GM12878 (cell line): ENCODE results near the gene NEK8. TPM values are rescaled to one million over a fixed set of nuclear protein-coding genes. Genes with fewer than 3 reads are reported as not detected.
A peak's percentile ranks its signal among the peaks of the same experiment; 100 is the strongest.

Experiments
- ATAC-seq: fragments of 200-7000 bp; cut with Tn5 transposase; 3 replicates; pipeline ENCODE4 v1.9.1; 2020; ENCODE audit warnings: mild to moderate bottlenecking, moderate library complexity
- BruUV-seq: library from RNA; stranded (reverse); fragments of 400-500 nt; replicated peaks from 2 replicates; lab custom pipeline; 2021; lab: Mats Ljungman, UMichigan
- CTCF ChIA-PET: fragments of 300-600 bp; sonication (Branson Sonifier 250); formaldehyde crosslinking; extraction: SDS; loops from one replicate; lab custom pipeline; 2021; ENCODE audit warnings: inconsistent platforms; lab: Yijun Ruan, JAX
- POLR2A ChIA-PET: fragments of 350-600 bp; formaldehyde crosslinking; extraction: SDS; loops from one replicate; lab custom pipeline; 2021; ENCODE audit warnings: inconsistent platforms; lab: Charles Lee
- RAD21 ChIA-PET: fragments of 300-600 bp; sonication (Branson Sonifier 250); formaldehyde crosslinking; loops from one replicate; lab custom pipeline; 2023; ENCODE audit warnings: antibody characterized with exemption; ENCODE audit not compliant: unreplicated experiment; lab: Charles Lee
- SMC1A ChIA-PET: fragments of 300-600 bp; sonication (Branson Sonifier 250); formaldehyde crosslinking; loops from one replicate; lab custom pipeline; 2023; ENCODE audit not compliant: unreplicated experiment, uncharacterized antibody; lab: Charles Lee
- DNase-seq: peaks from one replicate; pipeline ENCODE4 v3.0.0-alpha.2; 2011; ENCODE audit warnings: low read depth, low spot score
- FAIRE-seq: peaks from 3 replicates; lab custom pipeline; 2011; peaks lifted over from hg19 to GRCh38; lab: Jason Lieb, UNC
- H2AFZ ChIP-seq: 2 replicates; pipeline ENCODE4 v1.6.0; 2011; ENCODE audit warnings: low read depth, low read length, control low read depth; ENCODE audit not compliant: control insufficient read depth
- H3K27ac ChIP-seq: 2 replicates; pipeline ENCODE4 v1.5.1; 2011; ENCODE audit warnings: control low read depth; ENCODE audit not compliant: control insufficient read depth, insufficient read depth
- H3K27me3 ChIP-seq, 2 experiments: replicated peaks in 1 of 2; 2 replicates each; pipeline versions ENCODE4 v1.6.0 to v1.6.1; 2011; ENCODE audit warnings: low read length in 1 of 2; ENCODE audit not compliant: control insufficient read depth in 2 of 2, insufficient read depth in 2 of 2
- H3K36me3 ChIP-seq, 2 experiments: 2 replicates each; pipeline ENCODE4 v1.5.1; 2011; ENCODE audit warnings: low read length in 1 of 2; ENCODE audit not compliant: control insufficient read depth in 2 of 2, insufficient read depth in 2 of 2
- H3K4me1 ChIP-seq: 2 replicates; pipeline ENCODE4 v1.6.1; 2011; ENCODE audit warnings: mild to moderate bottlenecking, low read length, moderate library complexity, mixed read lengths; ENCODE audit not compliant: control insufficient read depth, insufficient read depth
- H3K4me2 ChIP-seq: 2 replicates; pipeline ENCODE4 v1.6.0; 2011; ENCODE audit warnings: control low read depth; ENCODE audit not compliant: control insufficient read depth, insufficient read depth
- H3K4me3 ChIP-seq: fragments of 200-600 bp; sonication (generic); 2 replicates; pipeline ENCODE4 v1.5.1; 2016
- H3K79me2 ChIP-seq: 2 replicates; pipeline ENCODE4 v1.6.0; 2011; ENCODE audit warnings: low read length; ENCODE audit not compliant: control insufficient read depth, insufficient read depth
- H3K9ac ChIP-seq: 2 replicates; pipeline ENCODE4 v1.8.0; 2011; ENCODE audit warnings: low read length, control low read depth, mixed read lengths; ENCODE audit not compliant: control insufficient read depth, insufficient read depth
- H3K9me3 ChIP-seq: replicated peaks from 3 replicates; pipeline ENCODE4 v1.5.1; 2011; ENCODE audit warnings: mild to moderate bottlenecking, low read length; ENCODE audit not compliant: control insufficient read depth, insufficient read depth
- H4K20me1 ChIP-seq: 2 replicates; pipeline ENCODE4 v1.6.0; 2011; ENCODE audit not compliant: control insufficient read depth, insufficient read depth
- BRCA1 ChIP-seq: IDR thresholded peaks from 2 replicates; pipeline ENCODE4 v1.6.1; 2011; ENCODE audit warnings: low read depth, low read length, improper control_type of control experiment
- CHD2 ChIP-seq: IDR thresholded peaks from 2 replicates; pipeline ENCODE4 v1.6.1; 2011; ENCODE audit warnings: low read depth, low read length, improper control_type of control experiment, borderline replicate concordance
- EGR1 ChIP-seq, 2 experiments: IDR thresholded peaks; 1 replicate in 1 of 2; 2 replicates in 1 of 2; pipeline ENCODE4 v1.6.1; 2011 to 2012; ENCODE audit warnings: low read depth in 2 of 2, low read length in 2 of 2, borderline replicate concordance in 1 of 2, mild to moderate bottlenecking in 1 of 2, moderate library complexity in 1 of 2
- HCFC1 ChIP-seq: fragments of 150-350 bp; IDR thresholded peaks from 2 replicates; pipeline ENCODE4 v1.6.1; 2014; ENCODE audit warnings: low read length
- JUND ChIP-seq: IDR thresholded peaks from 2 replicates; pipeline ENCODE4 v1.6.1; 2012; ENCODE audit warnings: low read depth, mild to moderate bottlenecking, low read length, improper control_type of control experiment, moderate library complexity
- KLF5 ChIP-seq: fragments of 450-650 bp; IDR thresholded peaks from 2 replicates; pipeline ENCODE4 v1.6.1; 2014; ENCODE audit warnings: mild to moderate bottlenecking; ENCODE audit not compliant: partially characterized antibody
- MXI1 ChIP-seq: fragments of 150-350 bp; IDR thresholded peaks from 2 replicates; pipeline ENCODE4 v1.6.1; 2011; ENCODE audit warnings: low read depth, mild to moderate bottlenecking, inconsistent platforms, low read length, improper control_type of control experiment
- MYB ChIP-seq: fragments of 150-350 bp; IDR thresholded peaks from 2 replicates; pipeline ENCODE4 v1.6.1; 2014; ENCODE audit warnings: mild to moderate bottlenecking, low read depth, low read length, borderline replicate concordance
- MYC ChIP-seq: IDR thresholded peaks from 2 replicates; pipeline ENCODE4 v1.6.1; 2011; ENCODE audit warnings: mild to moderate bottlenecking, low read length, moderate library complexity, inconsistent platforms; ENCODE audit not compliant: insufficient read depth, insufficient replicate concordance, insufficient read length, severe bottlenecking
- RUNX3 ChIP-seq: IDR thresholded peaks from 2 replicates; pipeline ENCODE4 v1.6.1; 2012; ENCODE audit warnings: low read length, inconsistent platforms
- SMC3 ChIP-seq: IDR thresholded peaks from 2 replicates; pipeline ENCODE4 v1.6.1; 2011; ENCODE audit warnings: low read length, improper control_type of control experiment, borderline replicate concordance
- SREBF1 ChIP-seq: IDR thresholded peaks from 2 replicates; pipeline ENCODE4 v1.6.1; 2012; ENCODE audit warnings: mild to moderate bottlenecking, low read length
- TCF7 ChIP-seq: IDR thresholded peaks from 2 replicates; pipeline ENCODE4 v1.6.1; 2014; ENCODE audit warnings: antibody characterized with exemption, borderline replicate concordance
- WGBS: methylation state at CpG from one replicate; pipeline ENCODE4 v1.1.6; 2016; ENCODE audit warnings: low lambda C conversion rate; ENCODE audit not compliant: insufficient replicate concordance, insufficient coverage; ENCODE audit errors: missing lambda C conversion rate; 5-methylcytosine and 5-hydroxymethylcytosine counted together
- in situ Hi-C: fragments of 300-500 bp; cut with MboI; formaldehyde crosslinking; loops from 9 replicates; pipeline ENCODE4 v1.14.3; 2018; ENCODE audit warnings: mixed read lengths
- intact Hi-C: fragments of 100-400 bp; cut with micrococcal nuclease; formaldehyde crosslinking; loops from one replicate; pipeline ENCODE4 v1.14.2; 2022; ENCODE audit not compliant: unreplicated experiment
- polyA plus RNA-seq, 11 experiments: library from polyadenylated mRNA; depleted of rRNA in 4 of 11; unstranded in 6 of 11; stranded (reverse) in 5 of 11; fragments of >200 nt; fragmentation: Nextera tagmentation in 4 of 11; fragmentation: Illumina TruSeq in 1 of 11; extraction: Ambion mirVana in 4 of 11; extraction: Trizol in 1 of 11; gene quantifications; 1 replicate in 1 of 11; 2 replicates in 10 of 11; pipeline versions ENCODE4 v1.2.1 to v1.2.3, GENCODE V29; 2011 to 2016; ENCODE audit warnings: inconsistent platforms in 2 of 11, missing spikeins in 2 of 11, low read depth in 1 of 11
- total RNA-seq, 4 experiments: library from RNA; depleted of rRNA in 3 of 4; stranded (reverse); fragments of >200 nt in 3 of 4; fragmentation: Illumina TruSeq in 1 of 4; extraction: Trizol in 1 of 4; gene quantifications; 2 replicates each; pipeline versions ENCODE4 v1.2.1 to v1.2.3, GENCODE V29; 2013 to 2021

Gene NEK8
- total and polyA plus RNA-seq, 10 of the 15 experiments (the other 5 are each of a cell fraction or from before 2014, with no cell fraction given): 2.3 to 14.3 (median 9.4) TPM

- TF ChIP-seq SMC3 (no peak), KLF5 (no peak), SREBF1 (no peak), MYC (peak; percentile 86), JUND (no peak), MYB (no peak)
These were observed 2.8 kb upstream of the NEK8 start (continued) for GRCh38 chr17:28725660-28726225.

GRCh38 chr17:28726226-28726626, 2.4 kb upstream of the NEK8 start, which contains the start of gene TLCD1:
TLCD1 (minus strand) TSS chr17:28726233; CDS start chr17:28726097, 136 bp downstream.
- RAD21 ChIA-PET: interaction anchor here (0.6 to 6.8 kb wide), 33 partner anchors 15 to 390 kb away, joined by 3 to 375 read pairs (median 6); partner anchors contain the start of genes BLTP2, DHRS13, PHF12 and PROCA1
- DNase-seq: no peak
- Histone ChIP-seq H3K4me3 (peak within 1 kb of the TSS; percentile 72), H3K79me2 (peaks cover 27% of the 10 kb centered on the region), H3K9me3 (no peaks in the 10 kb centered on the region), H3K27ac (peak within 1 kb of the TSS; percentile 94), H3K9ac (peak within 1 kb of the TSS; percentile 77), H4K20me1 (no peaks in the 10 kb centered on the region), H3K36me3 (peaks cover 12 to 20% of the 10 kb centered on the region in 2 experiments; a peak in 3 of 4 replicates), H3K27me3 (no peaks in the 10 kb centered on the region), H2AFZ (peak within 1 kb of the TSS; percentile 61), H3K4me1 (peaks cover 23% of the 10 kb centered on the region), H3K4me2 (peak within 1 kb of the TSS; percentile 98)
- SMC1A ChIA-PET: interaction anchor here (1.1 to 11.3 kb wide), 18 partner anchors 10 to 391 kb away, joined by 3 to 326 read pairs (median 10); partner anchors contain the start of genes BLTP2, DHRS13, FLOT2 and PHF12
- in situ Hi-C loops: loop anchor here (25.0 kb wide), 1 partner anchor 1264 kb away; the partner anchor contains the start of gene KSR1
- WGBS: under 1% methylated on average over 19 of the region's 49 CpGs
- intact Hi-C loops: loop anchor here (2.0 to 10.0 kb wide), 5 partner anchors 116 to 389 kb away; partner anchors contain the start of genes DHRS13 and FAM222B
- no TSS peak for BruUV-seq
- POLR2A ChIA-PET: interaction anchor here (0.6 to 17.2 kb wide), 21 partner anchors 9 to 415 kb away, joined by 3 to 485 read pairs (median 7); partner anchors contain the start of genes BLTP2, FAM222B, PHF12 and PROCA1
- no peak for FAIRE-seq
- CTCF ChIA-PET: interaction anchor here (0.7 to 12.6 kb wide), 35 partner anchors 9 to 391 kb away, joined by 3 to 394 read pairs (median 8); partner anchors contain the start of genes BLTP2, DHRS13, FAM222B and FLOT2
- TF ChIP-seq HCFC1 (no peak), MXI1 (peak; percentile 28), BRCA1 (peak; percentile 47; the same call in 1 of the 2 replicates), EGR1 (IDR thresholded peaks at IDR 0.05; ENCODE audit: borderline replicate concordance in 1 of 2, low read depth in 2 of 2, low read length in 2 of 2) (peak in 1 of 2 experiments; percentile 59; a peak in 2 of 3 replicates), RUNX3 (no peak), CHD2 (0 out of 2 replicates have a peak, but pooled peaks have one; percentile 50), TCF7 (no peak)
- ATAC-seq: peak; percentile 27
